DMS79 treated with DMSO at 0.1 percent for 48 hours (cell line): ENCODE data around the gene UQCRHL.
"Not testable (repeated sequence)": the region's sequence is repeated elsewhere in the genome, so short reads cannot be mapped to it uniquely, and the experiment has no call there.

Experiments
- DNase-seq: peaks from one replicate; lab custom pipeline; 2025; lab: John Stamatoyannopoulos, UW

The UQCRHL gene

GRCh38 chr1:15835205-15835740, 27.8 kb upstream of the UQCRHL start:
- no peak for DNase-seq

GRCh38 chr1:15834406-15835204, 27.2 kb upstream of the UQCRHL start:
- DNase-seq = peak; percentile 98

- no peak for DNase-seq
Measured at GRCh38 chr1:15833842-15834405, 26.5 kb upstream of the UQCRHL start.

- DNase-seq = peak; percentile 89
Measured at GRCh38 chr1:15833069-15833679, 25.7 kb upstream of the UQCRHL start.

GRCh38 chr1:15830258-15830657, 22.8 kb upstream of the UQCRHL start:
- peak; percentile 25 for DNase-seq

- not testable (repeated sequence) for DNase-seq
Measured at GRCh38 chr1:15828931-15829330, 21.5 kb upstream of the UQCRHL start.

GRCh38 chr1:15827567-15827966, 20.1 kb upstream of the UQCRHL start:
- DNase-seq = not testable (repeated sequence)

- DNase-seq = no peak
Measured at GRCh38 chr1:15826810-15827507, 19.5 kb upstream of the UQCRHL start.

- DNase-seq = no peak
Measured at GRCh38 chr1:15825800-15826199, 18.4 kb upstream of the UQCRHL start.

- DNase-seq = no peak
Measured at GRCh38 chr1:15820478-15820877, 13.0 kb upstream of the UQCRHL start.

- no peak for DNase-seq
Measured at GRCh38 chr1:15816674-15817073, 9.2 kb upstream of the UQCRHL start.

GRCh38 chr1:15810073-15810472, 2.6 kb upstream of the UQCRHL start:
- no peak for DNase-seq

- no peak for DNase-seq
Measured at GRCh38 chr1:15808955-15809354, 1.5 kb upstream of the UQCRHL start.

- DNase-seq = no peak
Measured at GRCh38 chr1:15807121-15807520, 328 bp downstream of the UQCRHL start.

GRCh38 chr1:15804060-15804459, 3.4 kb downstream of the UQCRHL start:
- DNase-seq = no peak

GRCh38 chr1:15803380-15803779, 4.1 kb downstream of the UQCRHL start:
- DNase-seq = no peak

- no peak for DNase-seq
Measured at GRCh38 chr1:15802234-15802965, 5.0 kb downstream of the UQCRHL start.

- DNase-seq = no peak
Measured at GRCh38 chr1:15799928-15800835, 7.3 kb downstream of the UQCRHL start.

GRCh38 chr1:15799004-15799867, 8.2 kb downstream of the UQCRHL start:
- DNase-seq = no peak
